Colon (tissue), 2 donors: ENCODE measurements around the gene GP1BA.

ENCODE experiments used
- FAIRE-seq: peaks from 2 replicates; lab custom pipeline; 2012; peaks lifted over from hg19 to GRCh38; lab: Jason Lieb, UNC
- donor health status: control.
- donor health status: control.

Gene GP1BA

GRCh38 chr17:4931963-4932362, at the start of gene GP1BA:
TSS of gene GP1BA (plus strand) at chr17:4932277. CDS start at chr17:4932605, 328 bp downstream.
- no peak for FAIRE-seq

GRCh38 chr17:4884489-4884888, 47.6 kb upstream of the GP1BA start:
- FAIRE-seq: no peak

GRCh38 chr17:4886830-4887229, 45.2 kb upstream of the GP1BA start:
- FAIRE-seq: no peak

GRCh38 chr17:4887581-4887980, 44.5 kb upstream of the GP1BA start:
- no peak for FAIRE-seq

- FAIRE-seq: no peak
These were observed 40.4 kb upstream of the GP1BA start for GRCh38 chr17:4891411-4892410.

GRCh38 chr17:4892499-4893221, 39.4 kb upstream of the GP1BA start:
- FAIRE-seq: no peak

GRCh38 chr17:4893272-4893671, 38.8 kb upstream of the GP1BA start:
- no peak for FAIRE-seq

GRCh38 chr17:4893721-4894560, 38.1 kb upstream of the GP1BA start:
- FAIRE-seq: no peak

GRCh38 chr17:4895121-4895520, 37.0 kb upstream of the GP1BA start:
- FAIRE-seq: no peak

- no peak for FAIRE-seq
These were observed 36.3 kb upstream of the GP1BA start for GRCh38 chr17:4895657-4896331.

GRCh38 chr17:4896332-4897197, 35.5 kb upstream of the GP1BA start:
- no peak for FAIRE-seq

GRCh38 chr17:4897198-4897687, 34.8 kb upstream of the GP1BA start:
- no peak for FAIRE-seq

- FAIRE-seq: no peak
These were observed 34.3 kb upstream of the GP1BA start for GRCh38 chr17:4897785-4898184.

GRCh38 chr17:4898351-4898750, 33.7 kb upstream of the GP1BA start:
- FAIRE-seq: no peak

GRCh38 chr17:4898927-4899326, 33.1 kb upstream of the GP1BA start:
- FAIRE-seq: no peak

- FAIRE-seq: no peak
These were observed 32.5 kb upstream of the GP1BA start, which contains the start of gene C17orf107 for GRCh38 chr17:4899341-4900230. TSS of gene C17orf107 (plus strand) at chr17:4899536. CDS start at chr17:4899763, 227 bp downstream.

GRCh38 chr17:4900231-4901107, 31.6 kb upstream of the GP1BA start:
- no peak for FAIRE-seq

- FAIRE-seq: no peak
These were observed 30.9 kb upstream of the GP1BA start for GRCh38 chr17:4901108-4901647.
